HL-60 (cell line): ENCODE measurements around the gene ACCSL.

Source experiments
- GABPA ChIP-seq: IDR thresholded peaks from 2 replicates; pipeline ENCODE4 v1.6.1; 2012; ENCODE audit warnings: low read depth
- POLR2AphosphoS5 ChIP-seq: IDR thresholded peaks from 2 replicates; pipeline ENCODE4 v1.6.1; 2012; ENCODE audit warnings: low read depth
- SPI1 ChIP-seq: IDR thresholded peaks from 2 replicates; pipeline ENCODE4 v1.6.1; 2012; ENCODE audit warnings: low read depth, mild to moderate bottlenecking, borderline replicate concordance
- TF ChIP-seq, protein P1 (sequence below): IDR thresholded peaks from one replicate; pipeline ENCODE4 v1.5.1; 2011; ENCODE audit warnings: low read length, control low read depth, inconsistent platforms; ENCODE audit not compliant: insufficient read depth
- TF ChIP-seq, protein P2 (sequence below): IDR thresholded peaks from 2 replicates; pipeline ENCODE4 v1.6.1; 2012; ENCODE audit warnings: low read depth; ENCODE audit not compliant: insufficient replicate concordance

DNA sequence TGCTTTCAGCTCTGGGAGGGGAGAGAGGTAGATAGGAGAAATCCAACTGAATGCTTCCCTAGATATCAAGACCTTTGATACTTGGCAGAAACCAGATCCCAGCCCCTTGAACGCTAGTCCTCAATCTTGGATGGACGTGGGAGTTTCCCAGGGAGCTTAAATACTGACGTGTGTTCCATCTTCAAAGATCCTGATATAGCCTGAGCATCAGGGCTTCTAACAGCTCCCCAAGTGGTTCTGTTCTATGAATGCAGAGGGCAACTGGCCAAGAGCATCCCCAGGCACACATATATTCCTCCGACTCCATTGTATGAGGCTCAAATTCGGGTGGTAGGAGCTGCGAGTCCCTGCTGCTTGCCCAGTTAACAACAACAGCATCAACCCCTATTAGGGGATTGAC, 9.6 kb downstream of the ACCSL start:
- TF ChIP-seq POLR2AphosphoS5 = no peak
- TF ChIP-seq, protein P1, sequence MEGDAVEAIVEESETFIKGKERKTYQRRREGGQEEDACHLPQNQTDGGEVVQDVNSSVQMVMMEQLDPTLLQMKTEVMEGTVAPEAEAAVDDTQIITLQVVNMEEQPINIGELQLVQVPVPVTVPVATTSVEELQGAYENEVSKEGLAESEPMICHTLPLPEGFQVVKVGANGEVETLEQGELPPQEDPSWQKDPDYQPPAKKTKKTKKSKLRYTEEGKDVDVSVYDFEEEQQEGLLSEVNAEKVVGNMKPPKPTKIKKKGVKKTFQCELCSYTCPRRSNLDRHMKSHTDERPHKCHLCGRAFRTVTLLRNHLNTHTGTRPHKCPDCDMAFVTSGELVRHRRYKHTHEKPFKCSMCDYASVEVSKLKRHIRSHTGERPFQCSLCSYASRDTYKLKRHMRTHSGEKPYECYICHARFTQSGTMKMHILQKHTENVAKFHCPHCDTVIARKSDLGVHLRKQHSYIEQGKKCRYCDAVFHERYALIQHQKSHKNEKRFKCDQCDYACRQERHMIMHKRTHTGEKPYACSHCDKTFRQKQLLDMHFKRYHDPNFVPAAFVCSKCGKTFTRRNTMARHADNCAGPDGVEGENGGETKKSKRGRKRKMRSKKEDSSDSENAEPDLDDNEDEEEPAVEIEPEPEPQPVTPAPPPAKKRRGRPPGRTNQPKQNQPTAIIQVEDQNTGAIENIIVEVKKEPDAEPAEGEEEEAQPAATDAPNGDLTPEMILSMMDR = no peak
- TF ChIP-seq, protein P2, sequence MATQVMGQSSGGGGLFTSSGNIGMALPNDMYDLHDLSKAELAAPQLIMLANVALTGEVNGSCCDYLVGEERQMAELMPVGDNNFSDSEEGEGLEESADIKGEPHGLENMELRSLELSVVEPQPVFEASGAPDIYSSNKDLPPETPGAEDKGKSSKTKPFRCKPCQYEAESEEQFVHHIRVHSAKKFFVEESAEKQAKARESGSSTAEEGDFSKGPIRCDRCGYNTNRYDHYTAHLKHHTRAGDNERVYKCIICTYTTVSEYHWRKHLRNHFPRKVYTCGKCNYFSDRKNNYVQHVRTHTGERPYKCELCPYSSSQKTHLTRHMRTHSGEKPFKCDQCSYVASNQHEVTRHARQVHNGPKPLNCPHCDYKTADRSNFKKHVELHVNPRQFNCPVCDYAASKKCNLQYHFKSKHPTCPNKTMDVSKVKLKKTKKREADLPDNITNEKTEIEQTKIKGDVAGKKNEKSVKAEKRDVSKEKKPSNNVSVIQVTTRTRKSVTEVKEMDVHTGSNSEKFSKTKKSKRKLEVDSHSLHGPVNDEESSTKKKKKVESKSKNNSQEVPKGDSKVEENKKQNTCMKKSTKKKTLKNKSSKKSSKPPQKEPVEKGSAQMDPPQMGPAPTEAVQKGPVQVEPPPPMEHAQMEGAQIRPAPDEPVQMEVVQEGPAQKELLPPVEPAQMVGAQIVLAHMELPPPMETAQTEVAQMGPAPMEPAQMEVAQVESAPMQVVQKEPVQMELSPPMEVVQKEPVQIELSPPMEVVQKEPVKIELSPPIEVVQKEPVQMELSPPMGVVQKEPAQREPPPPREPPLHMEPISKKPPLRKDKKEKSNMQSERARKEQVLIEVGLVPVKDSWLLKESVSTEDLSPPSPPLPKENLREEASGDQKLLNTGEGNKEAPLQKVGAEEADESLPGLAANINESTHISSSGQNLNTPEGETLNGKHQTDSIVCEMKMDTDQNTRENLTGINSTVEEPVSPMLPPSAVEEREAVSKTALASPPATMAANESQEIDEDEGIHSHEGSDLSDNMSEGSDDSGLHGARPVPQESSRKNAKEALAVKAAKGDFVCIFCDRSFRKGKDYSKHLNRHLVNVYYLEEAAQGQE = no peak
- no peak for TF ChIP-seq GABPA
- no peak for TF ChIP-seq SPI1
